Epidermal melanocyte (primary cell): Measurements from ENCODE around the gene RPRD2.

Experiments
- DNase-seq: peaks from one replicate; pipeline ENCODE4 v3.0.0; 2011; ENCODE audit warnings: low spot score; ENCODE audit not compliant: insufficient read length

Gene RPRD2

DNA sequence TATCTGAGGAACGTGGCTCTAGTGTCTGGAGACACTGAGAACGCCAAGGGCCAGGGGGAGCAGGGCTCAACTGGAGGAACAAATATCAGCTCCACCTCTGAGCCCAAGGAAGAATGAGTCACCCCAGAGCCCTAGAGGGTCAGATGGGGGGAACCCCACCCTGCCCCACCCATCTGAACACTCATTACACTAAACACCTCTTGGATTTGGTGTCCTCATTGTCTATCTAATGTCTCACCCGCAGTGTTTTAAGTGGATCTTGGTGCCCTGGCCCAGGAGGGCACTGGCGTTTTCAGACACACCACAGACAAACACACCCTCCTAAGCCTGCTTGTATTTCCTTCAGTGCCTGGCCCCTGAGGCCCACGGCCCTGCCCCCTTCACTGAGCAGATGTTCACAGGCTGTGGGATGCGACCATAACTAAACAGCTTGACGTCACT is 149.4 kb downstream of the RPRD2 start:
- no peak for DNase-seq

DNA sequence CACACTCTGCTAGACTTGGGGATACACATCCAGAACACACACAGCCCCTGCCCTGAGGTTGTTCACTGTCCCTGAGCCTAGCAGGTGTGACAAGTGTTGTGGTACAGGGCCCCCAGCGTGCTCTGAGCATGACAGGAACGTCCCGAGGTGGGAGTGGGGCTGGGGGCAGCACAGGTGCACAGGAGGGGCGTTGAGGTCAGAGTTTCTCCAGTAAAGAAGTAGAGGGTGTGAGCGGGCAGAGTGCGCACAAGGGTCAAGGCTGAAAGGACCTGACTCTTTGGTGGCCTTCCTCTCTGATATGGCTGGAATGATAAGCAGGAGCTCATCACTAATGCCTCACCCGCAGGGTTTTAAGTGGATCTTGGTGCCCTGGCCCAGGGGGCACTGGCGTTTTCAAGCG is 150.3 kb downstream of the RPRD2 start:
- no peak for DNase-seq

DNA sequence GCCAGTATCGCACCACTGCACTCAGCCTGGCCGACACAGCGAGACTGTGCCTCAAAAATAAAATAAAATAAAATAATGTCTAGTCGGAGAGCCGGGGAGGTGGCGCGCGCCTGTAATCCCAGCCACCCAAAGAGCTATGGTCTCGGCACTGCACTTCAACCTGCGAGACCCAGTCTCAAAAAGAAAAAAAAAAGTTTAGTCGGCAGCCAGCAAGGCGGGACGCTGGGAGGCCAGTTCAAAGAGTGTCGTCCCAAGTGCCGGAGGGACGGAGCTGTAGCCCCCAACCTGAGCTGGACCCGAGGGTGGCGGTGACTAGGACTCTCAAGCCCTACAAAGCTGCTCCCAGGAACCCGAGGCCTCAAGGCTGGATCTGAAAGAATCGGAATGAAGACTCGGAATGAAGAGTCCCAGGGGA is 151.0 kb downstream of the RPRD2 start:
- DNase-seq: no peak

- DNase-seq: peak; percentile 89
Observed at GRCh38 chr1:150515328-150516049, 151.5 kb downstream of the RPRD2 start, which contains the start of gene FALEC. TSS of gene FALEC (plus strand) at chr1:150515752.

- no peak for DNase-seq
Observed at GRCh38 chr1:150516050-150516591, 152.2 kb downstream of the RPRD2 start.

- DNase-seq: no peak
Observed at GRCh38 chr1:150516616-150517015, 152.7 kb downstream of the RPRD2 start.

DNA sequence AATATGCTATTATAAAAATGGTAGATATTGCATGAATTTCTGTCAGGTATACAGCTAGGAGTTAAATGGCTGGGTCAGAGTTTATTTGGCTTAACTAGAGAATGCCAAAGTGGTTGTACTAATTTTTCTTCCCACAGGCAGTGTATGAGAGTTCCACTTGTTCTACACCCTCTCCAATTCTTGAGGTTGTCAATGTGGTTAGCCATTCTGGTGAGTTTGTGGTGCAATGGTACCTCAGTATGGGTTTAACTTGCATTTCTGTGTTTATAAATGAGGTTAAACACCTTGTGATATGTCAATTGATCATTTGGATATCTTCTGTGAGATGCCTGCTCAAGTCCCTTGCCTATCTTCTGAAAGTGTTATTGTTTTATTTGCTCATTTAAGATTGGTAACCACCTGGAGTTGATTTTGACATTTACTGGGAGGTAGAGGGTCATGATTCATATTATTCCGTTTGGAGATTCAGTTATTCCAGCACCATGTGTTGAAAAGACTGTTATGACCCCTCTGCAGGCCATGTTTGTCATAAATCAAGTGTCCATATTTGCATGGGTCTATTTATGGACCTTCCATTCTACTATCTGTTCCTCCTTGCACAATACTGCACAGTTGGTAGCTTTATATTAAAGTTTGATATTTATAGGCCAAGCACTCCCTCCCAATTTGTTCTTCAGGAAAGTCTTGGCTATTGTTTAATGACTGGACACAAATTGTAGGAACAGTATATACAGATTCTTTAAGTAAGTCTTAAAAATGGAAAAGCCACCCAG is 157.4 kb downstream of the RPRD2 start:
- DNase-seq: no peak

- no peak for DNase-seq
Observed at GRCh38 chr1:150525348-150525747, 161.4 kb downstream of the RPRD2 start.
